GM10266 (cell line): Measurements from ENCODE around the gene HNRNPK.
A peak's percentile ranks its signal among the peaks of the same experiment; 100 is the strongest.

Experiments
- DNase-seq: peaks from one replicate; pipeline ENCODE4 v3.0.0; 2012; ENCODE audit errors: extremely low spot score
- CTCF ChIP-seq: IDR thresholded peaks from 2 replicates; pipeline ENCODE4 v1.5.1; 2012; ENCODE audit warnings: mild to moderate bottlenecking, low read depth; ENCODE audit not compliant: control insufficient read depth, insufficient read depth; ENCODE audit errors: missing control alignments

HNRNPK gene

GRCh38 chr9:83920469-83920926, 59.5 kb downstream of the HNRNPK start:
- peak; percentile 50 for TF ChIP-seq CTCF
- DNase-seq = peak; percentile 62

- DNase-seq = no peak
- no peak for TF ChIP-seq CTCF
These were observed 60.9 kb downstream of the HNRNPK start for GRCh38 chr9:83919111-83919510.
